HepG2 (cell line): Measurements from ENCODE around the gene ANO4. TPM values are rescaled to one million over a fixed set of nuclear protein-coding genes. Genes with fewer than 3 reads are reported as not detected.

Experiments used
- BATF2 ChIP-seq: sonication (generic); formaldehyde crosslinking; IDR thresholded peaks from 2 replicates; pipeline ENCODE4 v1.8.0; 2022; ENCODE audit warnings: mild to moderate bottlenecking, missing genetic modification reagents, moderate library complexity
- CHCHD3 ChIP-seq: sonication (generic); formaldehyde crosslinking; IDR thresholded peaks from 2 replicates; pipeline ENCODE4 v1.8.0; 2022; ENCODE audit warnings: mild to moderate bottlenecking, missing genetic modification reagents, moderate library complexity
- FIP1L1 ChIP-seq: fragments of 200-400 bp; formaldehyde crosslinking; IDR thresholded peaks from 2 replicates; pipeline ENCODE4 v1.6.1; 2018; ENCODE audit warnings: low read depth, mild to moderate bottlenecking, low read length, moderate library complexity, borderline replicate concordance; ENCODE audit not compliant: insufficient read depth
- FUBP1 ChIP-seq: sonication (generic); formaldehyde crosslinking; IDR thresholded peaks from 2 replicates; pipeline ENCODE4 v1.5.1; 2020; ENCODE audit warnings: missing genetic modification reagents, mild to moderate bottlenecking, borderline replicate concordance
- GZF1 ChIP-seq: sonication (generic); formaldehyde crosslinking; IDR thresholded peaks from 2 replicates; pipeline ENCODE4 v1.5.1; 2020; ENCODE audit warnings: mild to moderate bottlenecking, missing genetic modification reagents
- MNT ChIP-seq: fragments of 450-650 bp; IDR thresholded peaks from 2 replicates; pipeline ENCODE4 v1.6.1; 2016
- PCBP1 ChIP-seq: fragments of 200-400 bp; formaldehyde crosslinking; IDR thresholded peaks from 2 replicates; pipeline ENCODE4 v1.6.1; 2017; ENCODE audit warnings: mild to moderate bottlenecking, low read depth, low read length, borderline replicate concordance
- PRDM15 ChIP-seq: sonication (generic); formaldehyde crosslinking; IDR thresholded peaks from 2 replicates; pipeline ENCODE4 v1.4.0; 2020; ENCODE audit warnings: missing genetic modification reagents
- SMAD3 ChIP-seq: sonication (generic); formaldehyde crosslinking; IDR thresholded peaks from 2 replicates; pipeline ENCODE4 v1.4.0; 2020; ENCODE audit warnings: missing genetic modification reagents
- SRY ChIP-seq: sonication (generic); formaldehyde crosslinking; IDR thresholded peaks from 2 replicates; pipeline ENCODE4 v1.8.0; 2022; ENCODE audit warnings: mild to moderate bottlenecking, missing genetic modification reagents
- TRIM24 ChIP-seq: sonication (generic); formaldehyde crosslinking; IDR thresholded peaks from 2 replicates; pipeline ENCODE4 v1.8.0; 2022; ENCODE audit warnings: mild to moderate bottlenecking, missing genetic modification reagents
- ZBTB42 ChIP-seq: sonication (generic); formaldehyde crosslinking; IDR thresholded peaks from 2 replicates; pipeline ENCODE4 v1.5.0; 2020; ENCODE audit warnings: mild to moderate bottlenecking, missing genetic modification reagents
- ZFAT ChIP-seq: sonication (generic); formaldehyde crosslinking; conservative IDR thresholded peaks from 2 replicates; pipeline ENCODE4 v1.8.1; 2023; ENCODE audit warnings: missing genetic modification reagents, inconsistent platforms
- ZFP37 ChIP-seq: sonication (generic); formaldehyde crosslinking; IDR thresholded peaks from 2 replicates; pipeline ENCODE4 v1.4.0; 2020; ENCODE audit warnings: missing genetic modification reagents, borderline replicate concordance
- ZIK1 ChIP-seq: sonication (generic); formaldehyde crosslinking; IDR thresholded peaks from 2 replicates; pipeline ENCODE4 v1.5.0; 2020; ENCODE audit warnings: mild to moderate bottlenecking, low read depth, missing genetic modification reagents, borderline replicate concordance
- ZNF567 ChIP-seq: sonication (generic); formaldehyde crosslinking; IDR thresholded peaks from 2 replicates; pipeline ENCODE4 v1.8.1; 2023; ENCODE audit warnings: mild to moderate bottlenecking, missing genetic modification reagents, borderline replicate concordance
- ZNF781 ChIP-seq: sonication (generic); formaldehyde crosslinking; IDR thresholded peaks from 2 replicates; pipeline ENCODE4 v1.5.1; 2020; ENCODE audit warnings: borderline replicate concordance, mild to moderate bottlenecking, missing genetic modification reagents; ENCODE audit errors: not compliant biosample characterization
- ZNF839 ChIP-seq: sonication (generic); formaldehyde crosslinking; IDR thresholded peaks from 2 replicates; pipeline ENCODE4 v1.4.0; 2020; ENCODE audit warnings: missing genetic modification reagents, mild to moderate bottlenecking, borderline replicate concordance
- polyA plus RNA-seq, 8 experiments: library from polyadenylated mRNA; depleted of rRNA in 3 of 8; stranded (reverse) in 7 of 8; unstranded in 1 of 8; fragments of >200 nt; fragmentation: Illumina TruSeq in 4 of 8; extraction: Trizol in 4 of 8; gene quantifications; 2 replicates each; pipeline versions ENCODE4 v1.2.1 to v1.2.3, GENCODE V29; 2011 to 2016; ENCODE audit warnings: low read depth in 4 of 8, missing spikeins in 1 of 8, mixed read lengths in 1 of 8; ENCODE audit not compliant: insufficient read depth in 1 of 8
- total RNA-seq, 5 experiments: library from RNA; depleted of rRNA; stranded (reverse); fragments of >200 nt; fragmentation: Illumina TruSeq; extraction: Trizol; gene quantifications; 2 replicates each; pipeline ENCODE4 v1.2.3, GENCODE V29; 2016; ENCODE audit warnings: low read depth in 1 of 5

Gene ANO4
- total and polyA plus RNA-seq, 2 of the 13 experiments (the other 11 are each of a cell fraction or from before 2014, with no cell fraction given), result not detected

- TF ChIP-seq PRDM15 (peak; percentile 24; the same call in 1 of the 2 replicates), PCBP1 (no peak), CHCHD3 (CRISPR knock-in tag) (no peak), GZF1 (CRISPR knock-in tag) (no peak), SMAD3 (CRISPR knock-in tag) (peak; percentile 70), TRIM24 (CRISPR knock-in tag) (no peak), ZFP37 (CRISPR knock-in tag) (0 out of 2 replicates have a peak, but pooled peaks have one; percentile 26), FIP1L1 (no peak), SRY (CRISPR knock-in tag) (peak; percentile 42; the same call in 1 of the 2 replicates), ZNF781 (CRISPR knock-in tag) (no peak), ZNF839 (CRISPR knock-in tag) (no peak), ZNF567 (CRISPR knock-in tag) (no peak), BATF2 (CRISPR knock-in tag) (no peak), MNT (no peak), ZBTB42 (CRISPR knock-in tag) (no peak), ZFAT (CRISPR knock-in tag) (no peak), ZIK1 (CRISPR knock-in tag) (no peak), FUBP1 (CRISPR knock-in tag) (no peak)
Observed at GRCh38 chr12:100826323-100826722, 31.7 kb downstream of the ANO4 start (continued).
